Right ventricle myocardium superior (tissue), 1 donor: ENCODE results near the gene WNT8A. TPM values are rescaled to one million over a fixed set of nuclear protein-coding genes. Genes with fewer than 3 reads are reported as not detected.

ENCODE experiments used
- ATAC-seq: fragments of 200-7000 bp; cut with Tn5 transposase; one replicate; pipeline ENCODE4 v1.9.1; 2020; ENCODE audit warnings: mild to moderate bottlenecking; ENCODE audit not compliant: poor library complexity
- DNase-seq: peaks from one replicate; pipeline ENCODE4 v3.0.0-alpha.2; 2020
- intact Hi-C: fragments of 100-400 bp; cut with DNase I; formaldehyde crosslinking; loops from one replicate; pipeline ENCODE4 v1.11.2; 2022
- total RNA-seq: library from RNA; stranded (reverse); fragmentation: NEBNext Ultra II Directional; extraction: Animal tissue kit (Norgen Biotek cat#: 25700); gene quantifications from one replicate; pipeline ENCODE4 v1.2.1, GENCODE V29; 2021
- donor health status: DM: no; HTN: yes; CAD: no; lungs with severe emphysema.

WNT8A gene
- total RNA-seq, 1 donor from 2014 or later: not detected

DNA sequence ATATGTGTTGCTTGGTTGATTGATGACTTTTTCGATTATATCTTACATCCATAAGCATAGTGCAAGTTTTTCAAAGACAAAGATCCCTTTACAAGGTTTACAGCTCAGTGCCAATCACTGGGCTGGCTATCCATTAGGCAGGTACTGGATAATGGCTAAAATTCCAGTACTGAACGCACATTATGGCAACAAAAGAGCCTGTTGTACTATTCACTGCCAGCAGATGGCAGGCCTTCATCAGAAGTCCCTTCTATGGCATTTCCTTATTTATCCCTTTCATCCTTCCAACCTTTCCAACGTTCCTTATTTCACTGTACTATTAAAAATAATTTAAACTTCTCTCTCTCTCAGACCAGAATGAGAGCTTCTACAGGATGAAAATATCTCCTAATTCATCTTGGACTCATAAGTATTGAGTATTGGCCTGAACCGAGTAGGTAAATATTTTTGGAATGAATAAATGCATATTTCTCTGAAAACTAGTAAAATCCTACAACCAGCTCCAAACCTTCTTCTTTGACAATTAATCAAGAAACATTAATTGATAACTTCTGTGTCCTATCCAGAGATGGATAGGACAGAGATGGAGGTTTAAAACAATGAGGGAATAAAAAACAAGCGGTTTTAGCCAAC lies 6.7 kb upstream of the WNT8A start:
- intact Hi-C loops: loop anchor here (5.0 kb wide), 1 partner anchor 55 kb away; no protein-coding TSS in a partner anchor
- ATAC-seq (peak; percentile 83), DNase-seq (peak; percentile 57)

DNA sequence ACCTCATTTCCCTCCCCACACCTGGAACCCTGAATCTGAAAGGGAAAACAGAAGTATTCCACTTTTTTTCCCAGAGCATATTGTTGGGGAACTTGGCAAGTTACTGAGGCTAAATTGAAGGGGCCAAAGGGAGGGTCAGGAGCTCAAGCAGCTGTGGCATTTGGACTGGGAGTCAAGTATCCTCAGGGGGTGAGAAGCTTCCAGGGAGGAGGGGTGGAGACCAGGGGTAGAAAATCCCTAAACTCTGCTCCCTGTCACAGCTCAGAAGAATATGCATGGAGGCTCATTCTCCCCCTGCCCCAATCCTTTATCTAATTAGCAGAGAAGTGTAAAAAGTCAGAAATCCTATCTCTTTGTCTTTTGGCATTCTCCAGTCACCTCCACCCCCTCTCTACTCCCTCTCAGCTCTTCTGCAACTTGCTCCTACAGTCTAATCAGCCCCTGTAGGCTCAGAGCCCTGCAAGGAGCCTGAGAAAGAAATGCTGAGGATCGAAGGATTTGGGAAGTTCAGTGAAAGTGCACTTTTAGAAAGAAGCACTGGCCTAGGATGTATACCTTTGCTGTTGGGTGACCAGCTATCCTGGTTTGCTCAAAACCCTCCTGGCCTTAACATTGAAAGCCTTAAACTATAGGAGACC lies 5.7 kb upstream of the WNT8A start:
- intact Hi-C loops: loop anchor here (5.0 kb wide), 1 partner anchor 54 kb away; no protein-coding TSS in a partner anchor

DNA sequence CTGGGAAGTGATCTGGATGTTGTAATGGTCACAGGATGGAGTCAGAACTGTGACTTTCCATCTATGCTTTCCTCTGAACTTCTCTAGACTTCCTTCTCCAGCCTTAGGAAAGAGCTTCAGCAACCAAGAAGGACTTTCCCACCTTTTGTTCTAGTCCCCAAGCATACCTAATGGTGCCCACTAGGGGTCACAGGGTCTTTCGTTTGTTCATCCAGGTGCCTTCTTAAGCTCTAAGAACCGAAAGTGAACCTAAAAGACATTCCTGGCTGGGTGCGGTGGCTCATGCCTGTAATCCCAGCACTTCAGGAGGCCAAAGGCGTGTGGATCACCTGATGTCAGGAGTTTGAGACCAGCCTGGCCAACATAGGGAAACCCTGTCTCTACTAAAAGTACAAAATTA lies 1.8 kb upstream of the WNT8A start:
- DNase-seq: no peak
- intact Hi-C loops: no loop called here
- ATAC-seq: no peak

More for the DNA sequence above, 5.7 kb upstream of the WNT8A start:
- ATAC-seq (no peak), DNase-seq (no peak)

DNA sequence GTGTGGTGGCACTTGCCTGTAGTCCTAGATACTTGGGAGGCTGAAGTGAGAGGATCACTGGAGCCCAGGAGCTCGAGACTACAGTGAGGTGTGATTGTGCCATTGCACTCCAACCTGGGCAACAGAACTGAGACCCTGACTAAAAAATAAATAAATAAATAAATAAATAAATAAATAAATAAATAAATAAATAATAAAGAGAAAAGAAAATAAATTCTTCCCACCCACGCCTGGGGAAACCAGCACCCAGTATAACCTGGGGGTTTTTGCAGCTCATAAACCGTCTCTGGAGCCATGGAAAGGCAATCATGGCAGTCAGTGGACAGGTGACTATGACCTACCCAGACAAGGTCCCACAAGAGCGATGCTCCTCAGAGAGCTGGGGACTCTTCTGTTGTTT lies 7.9 kb downstream of the WNT8A start:
- no peak for DNase-seq
- no peak for ATAC-seq
- intact Hi-C loops: no loop called here

DNA sequence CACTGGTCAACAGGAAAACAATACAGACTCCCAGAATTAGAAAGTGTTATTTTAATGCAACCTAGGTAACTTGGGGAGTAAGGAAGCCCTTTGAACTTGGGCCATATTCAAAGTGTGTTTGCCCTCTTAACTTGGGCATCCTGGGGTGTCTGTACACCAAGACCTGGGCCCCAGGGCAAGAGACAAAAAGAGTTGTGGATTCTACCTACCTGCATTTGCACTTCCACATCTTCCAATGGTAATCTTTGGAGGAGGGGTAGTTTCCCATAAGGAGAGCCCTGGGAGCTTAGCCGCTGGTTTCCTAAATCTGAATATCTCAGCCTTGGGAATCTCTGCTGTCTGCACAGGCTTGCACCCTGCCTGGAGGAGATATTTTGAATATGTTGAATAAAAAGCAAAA lies 8.5 kb downstream of the WNT8A start:
- DNase-seq: no peak
- no peak for ATAC-seq
- intact Hi-C loops: no loop called here

DNA sequence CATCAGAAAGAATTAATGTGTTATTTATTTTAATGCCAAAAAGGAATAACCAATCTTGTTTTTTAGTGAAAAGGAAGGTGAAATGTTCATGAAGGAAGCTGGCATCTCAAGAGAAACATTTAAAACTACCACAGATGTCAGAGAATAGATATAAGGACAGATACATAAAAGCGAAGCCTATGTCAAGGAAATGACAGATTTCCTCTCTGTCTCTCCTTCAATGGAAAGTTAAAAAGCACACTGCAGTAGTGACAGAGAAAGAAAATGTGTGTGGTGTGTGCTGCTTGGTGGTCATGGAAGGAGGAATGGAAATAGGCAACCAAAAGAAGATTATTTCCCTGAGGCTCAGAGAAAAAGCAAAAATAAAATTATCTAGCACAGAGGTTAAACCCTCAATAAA lies 9.2 kb downstream of the WNT8A start:
- DNase-seq: no peak
- intact Hi-C loops: no loop called here
- ATAC-seq: no peak

DNA sequence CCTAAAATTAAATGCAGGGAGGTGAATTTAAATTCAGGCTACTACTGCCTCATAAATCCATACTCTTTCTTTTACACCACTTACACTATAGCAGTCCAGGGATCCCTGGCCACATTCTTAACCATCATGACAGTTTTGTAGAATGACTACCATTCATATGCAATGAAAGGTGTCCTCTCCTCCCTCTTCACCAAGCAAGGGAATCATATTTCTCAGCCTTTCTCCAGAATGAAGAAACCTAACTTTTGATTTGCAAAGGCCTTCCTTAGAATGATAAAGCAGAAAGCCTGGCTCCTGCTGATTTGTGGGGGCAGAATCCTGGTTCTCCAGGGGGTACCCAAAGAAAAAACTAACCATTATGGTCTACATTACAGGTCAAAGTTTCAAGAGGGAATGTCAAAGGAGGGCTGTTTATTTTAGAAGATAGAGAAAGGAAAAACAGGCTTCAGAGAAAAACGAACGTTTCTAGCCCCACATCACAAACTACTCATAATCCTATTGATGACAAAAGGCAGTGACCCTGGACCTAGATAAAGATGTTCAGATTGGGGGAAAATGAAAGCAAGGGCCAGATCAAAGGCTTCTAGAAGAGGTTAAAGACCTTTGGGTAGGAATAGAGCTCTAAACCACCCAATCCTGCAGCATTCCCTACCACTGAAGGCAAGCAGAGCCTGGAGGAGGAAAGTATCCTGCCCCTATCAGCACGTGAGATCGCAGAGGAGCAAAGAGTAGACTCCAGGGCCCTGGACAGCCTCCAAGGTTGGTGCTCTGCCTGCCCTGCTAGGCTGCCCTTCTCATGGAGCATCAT lies 11.5 kb downstream of the WNT8A start:
- intact Hi-C loops: no loop called here
- DNase-seq: no peak
- ATAC-seq: no peak

DNA sequence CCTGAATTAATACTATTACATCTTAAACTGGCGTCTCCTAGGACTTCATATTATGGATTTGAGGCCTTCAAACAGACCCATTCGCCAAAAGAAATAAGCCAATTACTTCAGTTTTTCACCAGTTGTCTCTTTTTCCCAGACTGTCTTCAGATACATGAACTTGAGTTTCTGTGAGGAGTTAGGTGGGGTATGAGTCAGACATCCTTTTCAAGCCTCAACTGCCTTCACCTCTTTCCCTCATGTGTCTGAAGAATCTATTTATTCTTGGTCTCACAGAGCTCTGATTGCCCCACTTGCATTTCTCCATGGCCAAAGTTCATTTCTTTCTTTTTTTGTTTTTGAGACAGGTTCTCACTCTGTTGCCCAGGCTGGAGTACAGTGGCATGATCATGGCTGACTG lies 12.5 kb downstream of the WNT8A start:
- DNase-seq (no peak), ATAC-seq (no peak)
- intact Hi-C loops: no loop called here

DNA sequence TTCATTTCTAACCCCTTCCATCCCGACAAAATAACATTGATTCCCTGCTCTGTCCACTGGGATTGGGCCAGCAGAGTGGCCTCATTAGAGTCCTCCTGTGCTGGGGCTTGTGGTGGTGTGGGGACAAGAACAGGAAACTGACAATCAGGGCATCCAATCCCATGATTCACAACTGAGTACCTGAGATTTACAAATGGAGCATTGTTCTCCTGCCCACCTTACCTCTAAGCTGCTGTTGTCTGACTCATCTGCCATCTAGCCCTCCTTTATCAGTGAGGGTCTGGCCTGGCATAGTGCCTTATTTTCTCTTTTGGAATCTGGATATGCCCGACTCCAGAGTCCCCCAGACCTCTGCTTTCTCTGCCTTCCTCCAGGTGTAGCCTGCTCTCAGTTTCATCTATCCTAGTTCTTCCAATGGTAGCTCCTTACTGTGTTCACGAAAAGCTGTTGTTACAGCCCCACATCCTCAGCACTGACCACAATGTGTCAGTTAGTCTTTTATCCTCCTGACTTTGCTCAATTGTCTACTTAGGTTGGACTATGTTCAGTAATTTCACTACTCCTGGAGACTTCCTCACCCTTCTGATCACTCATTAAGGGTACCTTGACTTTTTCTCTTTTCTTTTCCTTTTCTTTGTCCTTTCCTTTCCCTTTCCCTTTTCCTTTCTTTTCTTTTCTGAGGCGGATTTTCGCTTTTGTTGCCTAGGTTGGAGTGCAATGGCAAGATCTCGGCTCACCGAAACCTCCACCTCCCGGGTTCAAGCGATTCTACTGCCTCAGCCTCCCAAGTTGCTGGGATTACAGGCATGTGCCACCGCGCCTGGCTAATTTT lies 13.4 kb downstream of the WNT8A start:
- ATAC-seq: no peak
- intact Hi-C loops: no loop called here
- no peak for DNase-seq

DNA sequence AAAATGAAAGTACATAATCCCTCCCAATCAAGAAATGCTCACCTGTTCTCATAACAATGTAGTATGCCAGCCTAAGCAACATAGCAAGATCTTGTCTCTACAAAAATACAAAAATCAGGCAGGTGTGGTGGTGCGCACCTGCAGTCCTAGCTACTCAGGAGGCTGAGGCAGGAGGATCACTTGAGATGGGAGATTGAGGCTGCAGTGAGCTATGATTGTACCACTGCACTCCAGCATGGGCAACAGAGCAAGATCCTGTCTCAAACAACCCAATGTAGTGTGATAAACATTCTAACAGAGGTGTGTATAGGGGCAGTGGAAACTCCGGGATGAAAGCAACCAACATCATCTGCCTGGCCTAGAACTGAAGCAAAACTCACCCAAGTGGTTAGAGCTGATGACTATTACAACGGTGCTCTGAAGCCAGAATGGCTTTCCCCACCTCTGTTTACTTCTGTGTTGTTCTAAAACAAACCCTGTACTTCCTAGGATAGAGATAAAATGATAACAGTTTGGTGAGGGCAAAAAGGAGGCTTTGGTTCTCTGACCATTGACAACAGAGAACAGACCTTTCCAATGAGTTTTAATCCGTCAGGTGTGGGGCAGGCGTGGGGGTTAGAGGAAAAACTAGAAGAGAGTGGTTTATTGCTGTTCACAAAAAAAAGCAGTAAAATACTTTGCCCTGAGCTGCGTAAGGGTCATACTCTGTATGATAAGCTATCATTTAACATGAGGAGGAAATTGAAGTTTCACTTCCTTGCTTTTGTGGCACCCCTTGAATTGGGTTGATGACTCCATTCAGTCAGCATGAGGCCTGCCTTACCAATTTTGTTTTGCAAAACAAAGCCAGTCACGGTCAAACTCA lies 18.9 kb downstream of the WNT8A start:
- DNase-seq: no peak
- ATAC-seq: no peak
- intact Hi-C loops: no loop called here

DNA sequence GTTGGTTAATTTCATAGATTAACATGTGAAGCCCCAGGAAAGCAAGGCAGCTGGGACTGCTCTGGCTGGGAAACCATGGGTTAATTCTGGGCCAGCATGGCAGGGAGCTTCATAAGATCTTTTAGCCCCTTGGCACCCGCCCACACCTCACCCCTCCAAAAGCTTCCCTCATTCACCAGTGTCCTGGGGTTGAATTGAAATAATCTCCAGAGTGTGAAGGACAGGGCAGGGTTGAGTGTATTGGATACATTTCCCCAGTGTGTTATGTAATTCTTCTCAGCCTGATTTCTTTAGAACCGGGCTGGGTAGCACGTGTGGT lies 19.4 kb downstream of the WNT8A start:
- DNase-seq (no peak), ATAC-seq (no peak)
- intact Hi-C loops: no loop called here

DNA sequence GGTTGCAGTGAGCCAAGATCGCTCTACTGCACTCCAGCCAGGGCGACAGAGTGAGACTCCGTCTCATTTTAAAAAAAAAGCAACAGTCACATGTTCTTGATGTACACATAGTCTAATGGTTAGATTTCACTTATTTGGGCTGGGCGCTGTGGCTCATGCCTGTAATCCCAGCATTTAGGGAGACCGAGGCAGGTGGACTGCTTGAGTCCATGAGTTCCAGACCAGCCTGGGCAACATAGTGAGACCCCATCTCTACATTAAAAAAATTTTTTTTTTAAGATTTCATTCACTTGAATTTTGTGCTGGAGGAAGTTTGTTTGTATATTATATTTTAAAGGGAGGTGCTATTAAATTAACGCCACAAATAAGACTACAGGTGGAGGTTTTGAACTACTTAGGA lies 21.9 kb downstream of the WNT8A start:
- ATAC-seq: no peak
- intact Hi-C loops: no loop called here
- no peak for DNase-seq

DNA sequence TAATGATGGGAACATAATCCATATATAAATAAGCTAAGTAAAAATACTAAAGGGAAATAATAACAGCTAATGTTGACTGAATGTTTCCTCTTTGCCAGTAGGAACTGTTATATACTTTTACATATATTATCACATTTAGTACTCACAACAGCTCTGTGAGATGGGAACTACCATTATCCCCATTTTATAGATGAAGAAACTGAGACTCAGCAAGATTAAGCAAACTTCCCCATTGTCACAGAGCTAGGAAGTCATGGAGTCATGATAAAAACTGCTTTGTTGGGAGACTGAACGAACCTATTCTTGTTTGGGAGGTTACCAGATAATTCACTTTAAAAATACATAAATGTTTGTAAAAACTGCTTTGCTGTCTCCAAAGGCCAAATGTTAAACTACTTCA lies 23.4 kb downstream of the WNT8A start:
- ATAC-seq (no peak), DNase-seq (no peak)
- intact Hi-C loops: no loop called here

DNA sequence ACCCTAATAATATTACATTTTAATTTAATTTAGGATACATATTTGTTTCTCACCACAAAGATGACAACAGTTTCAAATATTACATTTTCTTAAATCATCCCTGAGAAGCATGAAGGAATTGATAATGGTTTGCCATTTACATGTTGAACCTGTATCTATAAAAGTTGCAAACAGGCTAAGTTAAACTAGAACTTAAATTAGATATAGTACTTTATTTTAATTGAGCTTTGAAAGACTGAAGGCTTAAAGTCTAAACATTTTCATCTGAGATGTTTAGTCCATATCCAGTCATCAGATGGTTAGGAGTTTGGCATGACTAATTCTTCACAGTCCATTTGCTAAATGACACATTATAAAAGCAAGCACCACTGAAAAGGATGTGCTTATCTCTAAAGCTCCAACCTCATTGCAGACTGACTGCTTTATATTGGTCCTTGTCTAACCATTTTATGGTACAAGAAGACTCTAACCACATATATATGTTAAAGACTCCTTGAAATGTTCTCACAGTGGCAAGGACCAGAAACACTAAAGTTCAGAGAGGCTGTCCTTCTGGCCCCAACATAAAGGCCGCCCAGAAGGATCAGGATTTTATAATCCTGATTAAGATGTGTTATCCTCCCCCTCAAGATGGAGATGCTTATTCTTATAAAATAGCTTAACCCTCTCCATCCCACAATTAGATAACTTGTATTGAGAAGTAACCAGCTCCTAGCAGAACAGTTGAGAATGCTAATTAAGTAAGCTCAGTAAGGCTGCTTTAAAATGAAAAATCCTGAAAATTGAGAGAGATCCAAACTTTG lies 25.8 kb downstream of the WNT8A start:
- intact Hi-C loops: no loop called here
- DNase-seq: no peak
- ATAC-seq: no peak

DNA sequence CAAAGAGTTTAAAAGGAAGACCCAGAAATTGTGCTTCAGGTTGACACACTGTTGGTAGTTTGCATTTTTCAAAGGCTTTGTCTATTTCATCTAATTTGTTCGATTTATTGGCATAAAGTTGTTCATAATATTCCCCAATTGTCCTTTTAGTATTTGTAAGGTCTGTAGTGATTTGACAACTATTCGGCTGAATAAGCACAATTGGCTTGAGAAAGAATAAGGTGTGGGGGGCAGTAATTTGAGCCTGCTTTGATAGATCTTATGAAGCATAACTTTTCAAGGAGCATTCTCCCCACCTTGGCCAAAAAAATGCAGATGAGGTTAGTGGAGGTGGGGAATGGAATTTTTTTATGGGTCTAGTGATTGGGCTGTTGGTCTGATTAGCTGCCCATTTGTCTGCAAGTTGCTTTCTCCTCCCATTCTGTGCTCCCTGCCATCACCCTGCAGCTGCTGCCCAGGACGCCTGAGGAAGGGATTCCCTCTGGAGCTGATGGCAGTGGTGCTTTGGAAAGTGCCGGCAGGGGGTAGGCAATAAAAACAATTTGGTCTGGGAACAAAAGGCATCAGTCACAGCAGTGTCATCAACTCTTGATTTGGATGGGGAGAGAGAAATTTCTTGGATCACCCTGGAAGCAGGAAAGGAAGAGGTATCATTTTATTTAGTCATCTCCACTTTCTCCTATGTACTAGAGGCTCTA lies 26.6 kb downstream of the WNT8A start:
- DNase-seq: no peak
- ATAC-seq: no peak
- intact Hi-C loops: no loop called here

DNA sequence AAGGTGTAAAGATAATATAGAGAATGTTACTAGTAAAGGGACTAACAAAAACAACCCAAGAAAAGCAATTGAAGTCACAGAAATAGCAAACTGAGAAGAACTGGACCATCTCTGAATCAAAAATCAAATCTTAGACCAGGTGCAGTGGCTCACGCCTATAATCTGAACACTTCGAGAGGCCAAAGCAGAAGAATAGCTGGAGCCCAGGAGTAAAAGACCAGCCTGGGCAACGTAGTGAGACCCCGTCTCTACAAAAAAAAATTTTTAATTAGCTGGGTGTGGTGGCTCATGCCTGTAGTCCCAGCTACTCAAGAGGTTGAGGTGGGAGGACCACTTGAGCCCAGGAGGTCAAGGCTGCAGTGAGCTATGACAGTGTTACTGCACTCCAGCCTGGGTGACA lies 27.3 kb downstream of the WNT8A start:
- ATAC-seq (no peak), DNase-seq (no peak)
- intact Hi-C loops: no loop called here

DNA sequence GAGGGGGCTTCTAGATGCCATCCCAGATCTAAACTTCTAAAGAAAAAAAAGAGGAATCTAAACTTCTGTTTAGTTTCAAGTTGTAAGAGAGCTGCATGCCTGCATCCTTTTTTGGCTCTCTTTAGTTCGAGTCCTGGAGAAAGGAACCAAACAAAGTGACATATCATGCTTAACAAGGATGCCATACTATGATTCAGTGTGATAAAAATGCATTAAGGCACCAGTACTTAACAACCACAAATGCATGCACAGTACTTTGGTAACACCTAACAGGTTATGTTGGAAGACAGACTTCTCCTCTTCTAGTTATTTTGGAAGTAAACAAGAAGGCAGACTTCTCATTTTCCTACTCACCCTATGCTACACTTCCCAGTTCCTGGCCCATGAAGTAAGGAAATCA lies 28.1 kb downstream of the WNT8A start:
- intact Hi-C loops: no loop called here
- DNase-seq (no peak), ATAC-seq (no peak)
